Thoracic aorta (tissue), 2 donors: ENCODE data around the gene ST6GALNAC3. TPM values are rescaled to one million over a fixed set of nuclear protein-coding genes. Genes with fewer than 3 reads are reported as not detected.

Experiments used
- ATAC-seq: fragments of 150-250 bp; one replicate; pipeline ENCODE4 v1.8.0; 2017; ENCODE audit warnings: low read depth; ENCODE audit not compliant: insufficient number of reproducible peaks, low FRiP score
- DNase-seq: peaks from one replicate; pipeline ENCODE4 v3.0.0-alpha.2; 2020; ENCODE audit warnings: low spot score
- H3K27ac ChIP-seq, 2 donors: fragments of 200-600 bp; sonication (generic); 1 replicate in 1 of 2; 2 replicates in 1 of 2; pipeline ENCODE4 v1.5.1; 2016; ENCODE audit warnings: mild to moderate bottlenecking in 2 of 2, moderate library complexity in 2 of 2
- H3K27me3 ChIP-seq: fragments of 200-600 bp; sonication (generic); replicated peaks from 2 replicates; pipeline ENCODE4 v1.6.0; 2016; ENCODE audit warnings: mild to moderate bottlenecking; ENCODE audit not compliant: insufficient read depth
- H3K36me3 ChIP-seq: fragments of 200-600 bp; sonication (generic); one replicate; pipeline ENCODE4 v1.5.1; 2016
- H3K4me1 ChIP-seq, 2 donors: fragments of 200-600 bp; sonication (generic); 1 replicate in 1 of 2; 2 replicates in 1 of 2; pipeline versions ENCODE4 v1.5.1 to v1.6.0; 2016; ENCODE audit warnings: low read depth in 2 of 2, mild to moderate bottlenecking in 1 of 2; ENCODE audit not compliant: control insufficient read depth in 1 of 2
- H3K4me3 ChIP-seq: fragments of 200-600 bp; sonication (generic); 2 replicates; pipeline ENCODE4 v1.5.1; 2016; ENCODE audit warnings: mild to moderate bottlenecking
- H3K9me3 ChIP-seq: fragments of 200-600 bp; sonication (generic); 2 replicates; pipeline ENCODE4 v1.5.1; 2016
- total RNA-seq, 2 donors: library from RNA; depleted of rRNA; stranded (reverse); fragments of >200 nt; gene quantifications; one replicate each; pipeline versions ENCODE4 v1.1.0 to v1.2.3, GENCODE V29; 2016
- TF ChIP-seq, protein P1 (sequence below): fragments of 200-600 bp; sonication (generic); IDR thresholded peaks from one replicate; pipeline ENCODE4 v1.5.1; 2019; ENCODE audit warnings: antibody characterized with exemption

ST6GALNAC3 gene
- total RNA-seq, 2 donors from 2014 or later = 1.4 to 9.5 TPM

DNA sequence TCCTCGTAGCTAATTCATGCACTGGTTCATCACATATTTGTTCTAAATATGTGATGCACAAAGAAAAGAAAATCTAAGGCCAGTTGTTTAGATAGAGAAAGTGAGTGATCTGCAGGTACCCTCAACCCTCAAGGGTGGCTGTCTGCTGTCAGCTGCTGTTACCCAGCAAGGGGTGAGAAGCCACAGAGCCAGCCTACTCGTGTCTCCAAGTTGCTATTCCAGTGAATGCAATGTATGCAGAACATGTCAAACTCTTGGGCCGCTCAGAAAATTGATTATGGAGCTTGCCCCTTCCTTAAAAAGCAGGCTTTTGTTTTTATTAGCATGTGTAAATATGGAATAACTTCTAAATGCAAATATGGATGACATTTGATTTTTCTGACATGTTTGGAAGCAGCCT, 456.4 kb downstream of the ST6GALNAC3 start:
- Histone ChIP-seq H3K27me3 (no peaks in the 10 kb centered on the region), H3K4me1 (peaks cover 0 to 5% of the 10 kb centered on the region in 2 donors), H3K27ac (no peak overlapping the region), H3K4me3 (no peak overlapping the region), H3K36me3 (no peaks in the 10 kb centered on the region), H3K9me3 (no peaks in the 10 kb centered on the region)
- TF ChIP-seq, protein P1, sequence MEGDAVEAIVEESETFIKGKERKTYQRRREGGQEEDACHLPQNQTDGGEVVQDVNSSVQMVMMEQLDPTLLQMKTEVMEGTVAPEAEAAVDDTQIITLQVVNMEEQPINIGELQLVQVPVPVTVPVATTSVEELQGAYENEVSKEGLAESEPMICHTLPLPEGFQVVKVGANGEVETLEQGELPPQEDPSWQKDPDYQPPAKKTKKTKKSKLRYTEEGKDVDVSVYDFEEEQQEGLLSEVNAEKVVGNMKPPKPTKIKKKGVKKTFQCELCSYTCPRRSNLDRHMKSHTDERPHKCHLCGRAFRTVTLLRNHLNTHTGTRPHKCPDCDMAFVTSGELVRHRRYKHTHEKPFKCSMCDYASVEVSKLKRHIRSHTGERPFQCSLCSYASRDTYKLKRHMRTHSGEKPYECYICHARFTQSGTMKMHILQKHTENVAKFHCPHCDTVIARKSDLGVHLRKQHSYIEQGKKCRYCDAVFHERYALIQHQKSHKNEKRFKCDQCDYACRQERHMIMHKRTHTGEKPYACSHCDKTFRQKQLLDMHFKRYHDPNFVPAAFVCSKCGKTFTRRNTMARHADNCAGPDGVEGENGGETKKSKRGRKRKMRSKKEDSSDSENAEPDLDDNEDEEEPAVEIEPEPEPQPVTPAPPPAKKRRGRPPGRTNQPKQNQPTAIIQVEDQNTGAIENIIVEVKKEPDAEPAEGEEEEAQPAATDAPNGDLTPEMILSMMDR = no peak
- DNase-seq (no peak), ATAC-seq (no peak)

DNA sequence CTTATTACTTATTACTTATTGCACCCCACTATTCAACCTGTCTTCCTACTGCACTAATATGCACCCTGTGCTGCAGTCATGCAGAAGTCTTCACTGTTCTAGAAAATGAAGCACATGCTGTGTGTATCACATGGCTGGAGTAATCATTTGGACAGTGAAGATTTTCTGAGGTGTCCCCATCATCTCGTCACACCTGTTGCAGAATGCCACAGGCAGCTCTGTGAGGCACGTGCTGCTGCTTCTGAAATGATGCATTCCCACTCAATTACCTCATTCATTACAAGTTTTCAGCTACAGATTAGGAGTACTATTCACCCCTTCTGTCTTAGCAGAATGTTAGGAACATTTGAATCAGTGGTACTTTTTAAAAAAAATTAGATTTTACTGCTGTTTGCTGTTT, 467.1 kb downstream of the ST6GALNAC3 start:
- Histone ChIP-seq H3K27me3 (no peaks in the 10 kb centered on the region), H3K27ac (no peak overlapping the region), H3K4me1 (no peaks in the 10 kb centered on the region), H3K4me3 (no peak overlapping the region), H3K9me3 (no peaks in the 10 kb centered on the region), H3K36me3 (no peaks in the 10 kb centered on the region)
- no peak for ATAC-seq
- DNase-seq = no peak
- TF ChIP-seq, protein P1 = no peak

DNA sequence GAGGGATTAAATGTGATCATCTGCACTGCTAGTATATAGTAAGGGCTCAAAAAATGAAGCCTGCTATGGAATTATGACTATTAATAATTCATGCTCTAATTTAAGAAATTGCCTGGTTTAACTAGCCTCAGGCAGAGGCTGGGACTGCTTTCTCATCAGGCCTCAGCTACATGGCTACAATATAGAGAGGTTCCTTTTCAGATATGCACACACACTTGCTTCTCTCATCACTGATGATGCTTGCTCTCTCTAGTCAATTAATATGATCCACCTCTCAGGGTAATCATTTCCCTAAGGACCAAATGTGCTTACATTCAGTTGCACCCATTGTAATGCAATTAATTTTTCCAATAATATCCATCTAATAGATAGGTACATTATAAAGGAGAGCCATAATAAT, 467.8 kb downstream of the ST6GALNAC3 start:
- no peak overlapping the region for H3K4me3 ChIP-seq
- H3K9me3 ChIP-seq = no peaks in the 10 kb centered on the region
- no peaks in the 10 kb centered on the region for H3K36me3 ChIP-seq
- no peak for ATAC-seq
- TF ChIP-seq, protein P1 = no peak
- no peak overlapping the region for H3K27ac ChIP-seq
- no peaks in the 10 kb centered on the region for H3K4me1 ChIP-seq
- H3K27me3 ChIP-seq = no peaks in the 10 kb centered on the region
- no peak for DNase-seq

DNA sequence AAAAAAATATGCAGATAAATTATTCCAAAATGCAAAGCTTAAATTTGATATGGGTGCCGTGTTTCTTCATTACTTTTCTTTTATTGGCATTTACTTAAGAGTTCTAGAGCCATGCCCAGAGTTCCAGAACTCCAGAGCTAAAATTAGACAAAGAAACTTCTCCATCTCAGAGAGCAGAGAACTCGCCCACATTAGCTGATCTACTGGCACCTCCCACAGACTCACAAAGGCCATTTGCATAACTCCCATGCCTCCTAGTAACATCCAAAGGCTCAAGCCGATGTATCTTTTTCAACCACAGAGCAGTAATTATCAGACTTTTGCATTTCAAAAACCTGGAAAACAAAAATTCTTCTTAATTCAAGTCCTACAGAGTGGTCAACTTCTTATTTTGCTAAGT, 468.9 kb downstream of the ST6GALNAC3 start:
- TF ChIP-seq, protein P1 = no peak
- no peaks in the 10 kb centered on the region for H3K4me1 ChIP-seq
- ATAC-seq = no peak

DNA sequence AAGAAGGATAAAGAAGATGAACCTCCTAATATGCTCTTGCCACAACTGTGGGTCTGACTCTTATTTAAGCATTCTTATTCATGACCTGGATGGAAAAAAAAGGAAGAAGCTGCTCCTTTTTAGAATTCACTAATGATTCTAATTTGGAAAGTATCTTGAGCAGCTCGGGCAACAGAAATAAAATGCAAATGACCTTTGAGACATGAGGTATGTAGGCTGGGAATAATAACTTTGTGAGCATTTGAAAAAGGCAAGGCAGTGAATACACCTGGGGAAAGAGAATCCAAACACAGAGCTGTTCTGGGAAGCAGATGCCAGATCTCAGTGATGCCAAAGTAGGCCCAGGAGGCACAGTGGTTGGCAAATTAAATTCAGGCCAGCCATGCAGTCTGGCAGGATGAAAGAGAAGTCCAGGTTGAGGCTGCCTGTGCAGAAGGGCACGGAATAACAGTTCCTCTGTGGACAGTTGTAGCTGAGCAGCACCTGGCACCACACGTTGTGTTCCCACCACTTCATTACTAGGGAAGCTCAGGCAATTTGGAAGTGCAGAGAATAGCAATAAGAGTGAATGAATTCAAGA, 471.9 kb downstream of the ST6GALNAC3 start:
- Histone ChIP-seq H3K36me3 (no peaks in the 10 kb centered on the region), H3K4me3 (no peak overlapping the region), H3K27ac (no peak overlapping the region), H3K4me1 (no peaks in the 10 kb centered on the region), H3K9me3 (no peaks in the 10 kb centered on the region), H3K27me3 (no peaks in the 10 kb centered on the region)
- ATAC-seq (no peak), DNase-seq (no peak)
- TF ChIP-seq, protein P1 = no peak

More for the DNA sequence above, 468.9 kb downstream of the ST6GALNAC3 start:
- H3K36me3 ChIP-seq = no peaks in the 10 kb centered on the region
- no peak overlapping the region for H3K27ac ChIP-seq
- DNase-seq = no peak
- H3K27me3 ChIP-seq = no peaks in the 10 kb centered on the region
- H3K4me3 ChIP-seq = no peak overlapping the region
- H3K9me3 ChIP-seq = no peaks in the 10 kb centered on the region
